Caki2 (cell line): Measurements from ENCODE around the gene IFFO2. TPM values are rescaled to one million over a fixed set of nuclear protein-coding genes. Genes with fewer than 3 reads are reported as not detected.
A peak's percentile ranks its signal among the peaks of the same experiment; 100 is the strongest.

Experiments
- DNase-seq: peaks from one replicate; pipeline ENCODE4 v3.0.0-alpha.2; 2015; ENCODE audit warnings: low read depth
- in situ Hi-C: cut with HindIII; loops from 2 replicates; pipeline ENCODE4 v1.10.0; 2016; ENCODE audit warnings: low sequenced_read_pairs, low pct_unique_long_range_greater_than_20kb, mixed read lengths
- total RNA-seq: library from RNA; depleted of rRNA; stranded (reverse); fragments of >200 nt; shearing (Covaris generic); gene quantifications from 2 replicates; pipeline ENCODE4 v1.2.3, GENCODE V29; 2014; ENCODE audit warnings: low replicate concordance

The IFFO2 gene
- total RNA-seq, 1 experiment from 2014 or later = 34.5 TPM

GRCh38 chr1:18955131-18955440 lies 1.4 kb downstream of the IFFO2 start:
- in situ Hi-C loops = no loop called here
- DNase-seq = no peak

- in situ Hi-C loops = no loop called here
- no peak for DNase-seq
Measured at GRCh38 chr1:18954270-18955071, 2.0 kb downstream of the IFFO2 start.

- in situ Hi-C loops = no loop called here
- DNase-seq = no peak
Measured at GRCh38 chr1:18953731-18954231, 2.7 kb downstream of the IFFO2 start.

GRCh38 chr1:18951818-18952391 lies 4.6 kb downstream of the IFFO2 start:
- no peak for DNase-seq
- in situ Hi-C loops = no loop called here

- in situ Hi-C loops = no loop called here
- DNase-seq = no peak
Measured at GRCh38 chr1:18951416-18951815, 5.1 kb downstream of the IFFO2 start.

- DNase-seq = no peak
- in situ Hi-C loops = no loop called here
Measured at GRCh38 chr1:18950401-18951026, 6.0 kb downstream of the IFFO2 start.

GRCh38 chr1:18949686-18950400 lies 6.6 kb downstream of the IFFO2 start:
- in situ Hi-C loops = no loop called here
- peak; percentile 55 for DNase-seq

GRCh38 chr1:18948913-18949685 lies 7.4 kb downstream of the IFFO2 start:
- in situ Hi-C loops = no loop called here
- DNase-seq = peak; percentile 56

- DNase-seq = no peak
- in situ Hi-C loops = no loop called here
Measured at GRCh38 chr1:18948048-18948912, 8.2 kb downstream of the IFFO2 start.

- in situ Hi-C loops = no loop called here
- no peak for DNase-seq
Measured at GRCh38 chr1:18947570-18947969, 8.9 kb downstream of the IFFO2 start.

- DNase-seq = no peak
- in situ Hi-C loops = no loop called here
Measured at GRCh38 chr1:18946550-18947381, 9.7 kb downstream of the IFFO2 start.

- in situ Hi-C loops = no loop called here
- no peak for DNase-seq
Measured at GRCh38 chr1:18945401-18945849, 11.1 kb downstream of the IFFO2 start.

- in situ Hi-C loops = no loop called here
- no peak for DNase-seq
Measured at GRCh38 chr1:18944810-18945209, 11.7 kb downstream of the IFFO2 start.

- DNase-seq = no peak
- in situ Hi-C loops = no loop called here
Measured at GRCh38 chr1:18943914-18944572, 12.4 kb downstream of the IFFO2 start.

- in situ Hi-C loops = no loop called here
- DNase-seq = no peak
Measured at GRCh38 chr1:18943162-18943561, 13.3 kb downstream of the IFFO2 start.

GRCh38 chr1:18942340-18942739 lies 14.1 kb downstream of the IFFO2 start:
- in situ Hi-C loops = no loop called here
- no peak for DNase-seq
